ENCODE data around the gene CCDC92. TPM values are rescaled to one million over a fixed set of nuclear protein-coding genes. Genes with fewer than 3 reads are reported as not detected.

Gene CCDC92
- total RNA-seq, 1 donor from 2014 or later = 31.9 TPM

- no peak for DNase-seq (ENCODE audit: low spot score)
Measured at GRCh38 chr12:123910057-123910456, 62.6 kb downstream of the CCDC92 start.

DNA sequence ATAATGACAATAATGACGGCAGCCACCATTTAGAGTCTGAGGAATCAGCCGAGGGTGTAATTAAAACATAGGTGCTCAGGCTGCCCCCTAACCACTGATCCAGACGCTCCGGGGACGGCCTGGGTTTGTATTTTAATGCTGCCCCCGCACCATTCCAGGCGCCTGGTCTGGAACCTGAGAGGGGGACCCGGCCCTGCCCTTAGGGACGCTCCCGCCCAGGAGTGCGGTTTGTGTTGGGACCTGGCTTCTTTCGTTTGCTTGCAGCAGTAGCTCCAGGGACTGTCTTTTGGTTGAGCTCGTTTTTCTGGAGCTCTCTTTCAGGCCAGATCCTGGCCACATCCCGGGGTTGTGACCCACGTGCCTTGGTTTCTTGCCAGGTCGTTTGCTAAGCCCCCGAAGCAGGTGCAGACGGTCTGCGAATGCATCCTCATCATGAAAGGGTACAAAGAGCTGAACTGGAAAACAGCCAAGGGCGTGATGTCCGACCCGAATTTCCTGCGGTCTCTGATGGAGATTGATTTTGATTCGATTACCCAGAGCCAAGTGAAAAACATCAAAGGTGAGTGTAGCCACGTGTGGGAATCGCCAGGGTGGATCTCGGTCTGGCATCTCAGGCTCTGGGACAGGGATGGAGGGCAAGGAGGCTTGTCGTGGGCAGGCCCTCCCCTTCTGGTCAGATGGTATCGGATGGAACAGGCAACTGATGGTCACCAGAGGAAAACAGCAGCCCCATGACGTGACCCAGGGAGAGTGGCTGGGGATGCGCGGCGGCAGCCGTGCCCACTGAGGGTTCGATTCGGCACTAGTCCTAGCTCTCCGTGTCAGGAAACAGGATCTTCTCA is 63.5 kb downstream of the CCDC92 start:
- no peak for DNase-seq (ENCODE audit: low spot score)

DNA sequence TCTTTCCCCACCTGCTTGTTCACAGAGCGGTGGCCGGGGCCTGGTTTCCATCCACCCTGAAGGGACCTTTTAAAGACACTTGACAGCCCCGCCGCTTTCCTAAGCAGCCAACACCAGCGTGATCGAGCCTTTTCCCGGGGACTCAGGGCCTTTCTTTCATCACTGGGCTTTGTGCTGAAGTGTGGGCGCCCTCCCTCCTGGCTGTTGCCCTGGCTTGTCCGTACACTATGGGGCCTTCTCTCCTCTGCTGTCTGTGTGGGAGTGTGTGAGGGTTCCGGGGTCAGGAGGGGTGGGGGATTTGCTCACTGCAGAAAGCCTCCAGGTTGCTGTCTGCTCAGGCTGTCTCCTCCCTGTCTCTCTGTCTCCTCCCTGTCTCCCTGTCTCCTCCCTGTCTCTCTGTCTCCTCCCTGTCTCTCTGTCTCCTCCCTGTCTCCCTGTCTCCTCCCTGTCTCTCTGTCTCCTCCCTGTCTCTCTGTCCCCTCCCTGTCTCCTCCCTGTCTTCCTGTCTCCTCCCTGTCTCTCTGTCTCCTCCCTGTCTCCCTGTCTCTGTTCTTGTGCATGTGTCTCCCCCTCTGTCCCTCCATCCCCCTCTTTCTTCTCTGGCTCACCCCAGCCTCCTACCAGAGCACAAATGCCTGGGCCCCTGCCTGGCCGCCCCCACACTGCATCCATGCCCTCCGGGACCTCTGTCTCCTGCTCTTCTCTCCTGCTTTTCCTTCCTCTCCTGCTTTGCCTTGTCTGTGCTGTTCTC is 64.7 kb downstream of the CCDC92 start:
- DNase-seq (ENCODE audit: low spot score) = no peak

GRCh38 chr12:123906711-123907420 is 65.8 kb downstream of the CCDC92 start:
- no peak for DNase-seq (ENCODE audit: low spot score)

DNA sequence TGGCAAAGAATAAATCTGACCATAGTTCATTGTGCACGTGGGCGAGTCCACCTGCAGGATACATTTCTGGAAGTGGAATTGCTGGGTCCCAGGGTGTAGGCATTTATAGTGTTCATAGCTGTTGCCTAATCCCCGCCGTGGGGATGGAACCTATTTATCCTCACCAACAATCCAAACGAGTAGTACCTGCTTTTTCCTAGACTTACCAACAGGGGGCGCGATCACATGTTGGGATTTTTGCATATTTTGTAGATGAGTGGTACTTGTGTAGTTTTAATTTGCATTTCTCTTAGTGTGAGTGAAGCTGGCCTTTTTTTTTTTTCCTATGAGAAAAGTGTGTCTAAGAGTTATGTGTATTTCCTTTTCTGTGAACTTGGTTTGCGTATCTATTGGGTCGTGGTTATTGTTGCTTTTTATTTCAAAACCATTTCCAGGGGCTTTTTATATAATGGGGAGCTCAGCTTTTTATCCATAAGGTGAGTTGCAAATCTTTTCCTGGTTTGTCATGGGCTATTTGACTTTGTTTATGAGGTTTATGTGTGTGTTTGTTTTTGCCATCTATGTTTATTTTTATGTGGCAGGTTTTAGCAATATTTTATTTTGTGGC is 67.2 kb downstream of the CCDC92 start:
- peak; percentile 55 for DNase-seq (ENCODE audit: low spot score)

- DNase-seq (ENCODE audit: low spot score) = no peak
Measured at GRCh38 chr12:123903301-123904065, 69.1 kb downstream of the CCDC92 start.

DNA sequence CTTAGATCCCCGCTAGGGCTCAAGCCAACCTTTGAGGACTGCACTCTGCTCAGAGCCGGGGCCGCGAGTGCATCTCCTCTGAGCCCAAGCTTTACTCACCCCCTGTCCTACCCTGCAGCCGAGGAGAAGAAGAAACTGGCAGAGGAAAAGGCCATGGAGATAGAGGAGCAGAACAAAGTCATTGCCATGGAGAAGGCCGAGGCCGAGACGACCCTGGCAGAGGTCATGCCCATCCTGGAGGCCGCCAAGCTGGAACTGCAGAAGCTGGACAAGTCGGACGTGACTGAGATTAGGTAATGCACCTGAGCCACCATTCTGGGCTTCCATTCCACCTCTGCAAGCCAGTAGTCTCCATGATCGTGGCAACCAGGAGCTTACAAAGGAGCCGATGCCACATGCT is 69.8 kb downstream of the CCDC92 start:
- no peak for DNase-seq (ENCODE audit: low spot score)

GRCh38 chr12:123900871-123901376 is 71.7 kb downstream of the CCDC92 start:
- DNase-seq (ENCODE audit: low spot score) = no peak

- no peak for DNase-seq (ENCODE audit: low spot score)
Measured at GRCh38 chr12:123899368-123899767, 73.3 kb downstream of the CCDC92 start.

DNA sequence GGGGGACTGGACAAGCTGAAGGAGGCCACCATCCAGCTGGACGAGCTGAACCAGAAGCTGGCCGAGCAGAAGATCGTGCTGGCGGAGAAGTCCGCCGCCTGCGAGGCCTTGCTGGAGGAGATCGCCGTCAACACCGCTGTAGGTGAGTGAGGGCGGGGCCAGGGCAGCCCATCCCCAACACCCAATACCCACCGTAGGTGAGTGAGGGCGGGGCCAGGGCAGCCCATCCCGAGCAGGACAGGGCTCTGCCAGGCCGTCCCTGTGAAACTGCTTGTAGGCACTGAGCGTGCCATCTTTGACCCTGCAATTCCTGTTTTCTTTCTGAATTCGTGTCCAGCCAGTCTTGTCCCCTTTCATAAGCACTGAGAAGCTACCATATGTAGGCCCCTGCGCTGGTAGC is 74.0 kb downstream of the CCDC92 start:
- DNase-seq (ENCODE audit: low spot score) = no peak

- DNase-seq (ENCODE audit: low spot score) = no peak
Measured at GRCh38 chr12:123897221-123897620, 75.4 kb downstream of the CCDC92 start.

DNA sequence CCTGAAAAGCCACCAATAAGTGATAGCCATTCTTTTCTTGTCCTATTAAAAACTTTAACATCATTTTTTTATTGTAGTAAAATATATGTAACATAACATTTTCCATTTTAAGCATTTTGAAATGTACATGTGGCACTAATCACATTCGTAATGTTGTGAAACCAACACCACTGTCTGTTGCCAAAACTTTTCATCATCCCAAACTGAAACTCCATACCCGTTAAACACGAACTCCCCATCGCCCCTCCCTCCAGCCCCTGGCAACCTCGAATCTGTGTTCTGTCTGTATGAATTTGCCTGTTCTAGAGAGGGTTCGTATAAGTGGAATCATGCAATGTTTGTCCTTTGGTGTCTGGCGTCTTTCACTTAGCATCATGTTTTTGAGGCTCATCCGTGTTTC is 75.9 kb downstream of the CCDC92 start:
- no peak for DNase-seq (ENCODE audit: low spot score)

- no peak for DNase-seq (ENCODE audit: low spot score)
Measured at GRCh38 chr12:123895451-123895850, 77.2 kb downstream of the CCDC92 start.

DNA sequence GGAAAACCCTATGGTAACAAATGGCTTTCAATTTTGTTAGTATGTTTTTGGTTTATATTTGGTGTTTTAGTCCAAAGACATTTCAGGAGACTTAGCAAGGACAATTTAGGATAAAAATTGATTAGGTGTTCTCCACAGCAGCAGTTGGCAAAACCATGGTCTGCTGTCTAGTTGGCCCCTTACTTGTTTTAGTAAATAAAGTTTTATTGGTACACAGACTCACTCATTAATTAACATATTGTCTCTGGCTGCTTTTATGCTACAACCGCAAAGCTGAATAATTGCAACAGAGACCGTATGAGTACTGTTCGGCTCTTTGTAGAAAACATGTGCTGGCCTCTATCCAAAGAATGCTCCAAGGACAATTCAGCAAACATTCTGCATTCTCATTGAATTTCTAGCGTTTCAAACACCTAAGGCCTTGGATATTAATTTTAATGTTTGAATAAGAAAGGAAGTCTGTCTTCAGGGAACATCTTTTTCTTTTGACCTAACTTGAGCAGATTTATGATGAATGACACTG is 77.7 kb downstream of the CCDC92 start:
- DNase-seq (ENCODE audit: low spot score) = no peak

DNA sequence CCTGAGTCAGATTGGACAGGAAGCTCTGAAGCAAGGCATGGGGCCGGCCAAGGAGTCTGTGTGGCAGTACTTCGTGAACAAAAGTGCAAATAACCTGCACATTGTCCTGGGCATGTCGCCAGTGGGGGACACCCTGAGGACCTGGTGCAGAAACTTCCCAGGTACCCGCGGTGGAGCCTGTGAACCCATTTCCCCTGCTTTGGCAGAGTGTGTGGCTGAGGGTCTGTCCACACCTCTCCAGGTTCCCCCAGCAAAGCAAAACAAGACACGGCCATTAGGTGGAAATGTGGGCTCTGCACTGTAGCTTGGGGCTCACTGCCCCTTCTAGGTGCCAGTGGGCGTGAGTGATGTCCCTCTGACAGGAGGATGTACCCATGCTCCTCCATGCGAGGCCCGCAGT is 79.4 kb downstream of the CCDC92 start:
- no peak for DNase-seq (ENCODE audit: low spot score)

DNA sequence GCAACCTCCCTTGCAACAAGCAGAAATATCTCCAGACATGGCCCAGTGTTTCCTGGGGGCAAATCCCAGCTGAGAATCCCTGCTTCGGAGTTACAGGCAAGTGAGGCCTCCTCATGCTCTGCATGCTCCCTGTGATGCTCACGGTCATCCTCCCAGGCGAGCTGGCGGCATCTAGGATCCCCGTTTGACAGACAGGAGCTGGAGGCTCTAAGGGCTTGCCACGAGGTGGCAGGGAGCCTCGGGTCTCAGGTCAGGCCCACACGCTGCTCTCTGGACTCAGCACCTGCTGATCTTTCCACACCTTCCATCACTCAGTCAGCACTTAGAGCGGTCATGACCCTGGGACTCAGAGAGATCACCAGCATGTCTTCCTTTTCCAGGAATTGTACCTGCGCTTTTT is 79.8 kb downstream of the CCDC92 start:
- DNase-seq (ENCODE audit: low spot score) = no peak

DNA sequence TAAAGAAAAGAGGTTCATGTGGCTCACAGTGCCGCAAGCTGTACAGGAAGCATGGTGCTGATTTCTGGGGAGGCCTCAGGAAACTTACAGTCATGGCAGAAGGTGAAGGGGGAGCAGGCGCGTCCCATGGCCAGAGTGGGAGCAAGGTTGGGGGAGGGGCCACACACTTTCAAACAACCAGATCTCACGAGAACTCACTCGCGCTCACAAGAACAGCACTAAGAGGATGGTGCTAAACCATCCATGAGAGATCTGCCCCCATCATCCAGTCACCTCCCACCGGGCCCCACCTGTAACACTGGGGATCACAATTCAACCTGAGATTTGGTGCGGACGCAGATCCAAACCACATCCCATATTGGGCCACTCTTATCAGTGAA is 80.5 kb downstream of the CCDC92 start:
- no peak for DNase-seq (ENCODE audit: low spot score)

- no peak for DNase-seq (ENCODE audit: low spot score)
Measured at GRCh38 chr12:123891516-123892179, 81.0 kb downstream of the CCDC92 start.

GRCh38 chr12:123891011-123891410 is 81.6 kb downstream of the CCDC92 start:
- no peak for DNase-seq (ENCODE audit: low spot score)

DNA sequence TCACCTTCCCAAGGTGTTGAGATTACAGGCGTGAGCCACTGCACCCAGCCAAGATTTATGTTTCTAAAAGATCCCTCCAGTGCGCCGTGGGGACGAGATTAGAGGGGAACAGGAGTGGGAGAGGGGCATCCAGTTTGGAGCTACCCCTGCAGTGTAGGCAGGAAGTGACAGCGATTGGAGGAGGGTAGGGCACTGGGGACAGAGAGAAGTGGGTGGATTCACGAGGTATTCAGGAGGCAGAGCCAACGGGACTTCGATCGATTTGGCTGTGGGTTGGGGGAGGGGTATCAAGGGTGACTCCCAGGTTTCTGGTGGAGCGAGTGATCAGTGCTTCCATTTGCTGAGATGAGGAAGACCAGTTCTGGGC is 82.1 kb downstream of the CCDC92 start:
- no peak for DNase-seq (ENCODE audit: low spot score)

Measured in ureter (tissue), 1 donor.